ENCODE measurements around the gene CD38. TPM values are rescaled to one million over a fixed set of nuclear protein-coding genes. Genes with fewer than 3 reads are reported as not detected.

The CD38 gene
- total RNA-seq, 1 experiment from 2014 or later = not detected

DNA sequence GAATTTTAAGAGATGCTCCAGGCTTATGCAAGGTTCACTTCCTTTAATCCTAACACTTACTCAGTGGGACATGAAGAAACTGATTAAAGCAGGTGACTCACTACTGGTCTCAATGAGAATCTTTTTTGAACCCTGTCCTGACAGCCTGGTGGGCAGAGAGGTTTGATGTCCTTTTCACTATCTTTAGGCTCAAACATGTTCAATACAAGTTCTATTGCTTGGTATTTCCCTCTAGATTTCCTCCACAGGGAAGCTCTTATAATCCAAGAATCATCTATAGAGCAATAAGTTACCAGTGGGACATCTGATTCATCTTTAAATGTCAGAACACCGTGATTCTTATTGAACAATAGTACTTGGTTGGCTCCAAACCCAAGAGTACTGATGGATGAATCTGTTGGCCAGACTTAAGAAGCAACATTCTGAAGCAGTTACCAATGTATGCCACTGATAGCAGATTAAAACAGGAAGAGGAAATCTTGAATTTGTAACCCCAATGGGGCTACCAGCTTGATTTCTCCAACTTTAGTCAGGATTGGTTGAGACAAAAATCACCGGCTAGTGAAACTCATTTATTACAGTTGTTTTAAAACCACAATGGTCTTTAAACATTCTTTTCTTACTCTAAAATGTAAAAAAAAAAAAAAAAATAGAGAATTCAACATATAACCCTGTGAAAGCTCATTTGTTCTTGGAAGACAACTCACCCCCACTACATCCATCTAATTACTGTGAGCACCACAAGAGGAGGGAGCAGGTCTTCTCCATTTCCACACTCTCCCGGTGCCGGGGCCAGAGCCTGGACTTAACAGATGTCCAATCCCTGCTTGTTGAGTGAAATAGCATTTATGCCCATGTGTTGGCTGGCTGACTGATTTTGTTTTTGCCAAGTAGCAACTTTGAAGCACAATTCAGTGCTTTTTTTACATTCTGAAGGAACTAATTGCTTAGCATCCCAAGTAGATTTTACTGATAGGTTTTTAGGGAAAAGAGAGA, 117.1 kb downstream of the CD38 start:
- no peaks in the 10 kb centered on the region for H3K9me2 ChIP-seq (ENCODE audit: insufficient read depth)
- peak overlapping the region; percentile 42; the same call in 1 of the 2 replicates for H3K9ac ChIP-seq (ENCODE audit: low read length)
- peaks cover 15 to 37% of the 10 kb centered on the region in 2 experiments for H3K4me1 ChIP-seq (ENCODE audit: control insufficient read depth in 1 of 2, insufficient read depth in 2 of 2, low read length in 2 of 2)
- ATAC-seq (no peak; the same call in 1 of the 2 replicates), DNase-seq (ENCODE audit: low read depth, low spot score) (no peak)
- no peak overlapping the region for H3K4me3 ChIP-seq (replicated peaks in 1 of 2; ENCODE audit: low read depth in 1 of 2, low read length in 2 of 2)
- BruUV-seq (replicated peaks) = no TSS peak
- no peaks in the 10 kb centered on the region for H3K27me3 ChIP-seq (ENCODE audit: insufficient read depth, low read length)
- H4K20me1 ChIP-seq (ENCODE audit: insufficient read depth) = no peaks in the 10 kb centered on the region
- CTCF ChIA-PET = interaction anchor here (0.7 to 1.6 kb wide), 3 partner anchors 13 to 61 kb away, joined by 3 to 8 read pairs (median 3); no protein-coding TSS in a partner anchor
- H3K36me3 ChIP-seq (ENCODE audit: control insufficient read depth in 1 of 2, insufficient read depth in 2 of 2, low read length in 2 of 2) = no peaks in the 10 kb centered on the region
- H3K9me3 ChIP-seq (ENCODE audit: control insufficient read depth in 1 of 2, insufficient read depth in 1 of 2, low read depth in 1 of 2, low read length in 2 of 2) = no peaks in the 10 kb centered on the region
- TF ChIP-seq SP1 (IDR thresholded peaks at IDR 0.05; ENCODE audit: low read depth) (no peak), EGR1 (IDR thresholded peaks at IDR 0.05; ENCODE audit: low read depth) (no peak), POLR2A (IDR thresholded peaks at IDR 0.05; ENCODE audit: borderline replicate concordance, extremely low read depth, insufficient read depth, insufficient read length) (no peak), ZNF274 (IDR thresholded peaks at IDR 0.05; ENCODE audit: low read depth, low read length) (no peak), FOSL1 (IDR thresholded peaks at IDR 0.05; ENCODE audit: low read depth) (0 out of 2 replicates have a peak, but pooled peaks have one; percentile 30), JUND (IDR thresholded peaks at IDR 0.05) (no peak), CBX3 (IDR thresholded peaks at IDR 0.05; ENCODE audit: low read depth) (no peak)
- H3K79me2 ChIP-seq (ENCODE audit: insufficient read depth, low read length) = no peaks in the 10 kb centered on the region
- H2AFZ ChIP-seq (ENCODE audit: low read depth, low read length, poor library complexity, severe bottlenecking) = peak overlapping the region; percentile 87
- H3K4me2 ChIP-seq (ENCODE audit: low read length) = peak overlapping the region; percentile 69
- no peak overlapping the region; the same call in 1 of the 2 replicates for H3K27ac ChIP-seq (ENCODE audit: low read depth, low read length)
- POLR2A ChIA-PET = interaction anchor here (1.8 kb wide), 1 partner anchor 11 kb away, joined by 11 read pairs; no protein-coding TSS in a partner anchor
- RAD21 ChIA-PET (ENCODE audit: low non-redundant PET in 1 of 2, low total read pairs in 2 of 2, uncharacterized antibody in 2 of 2, unreplicated experiment in 2 of 2) = interaction anchor here in 1 of 2 experiments (0.6 kb wide), 1 partner anchor 1157 kb away, joined by 5 read pairs; no protein-coding TSS in a partner anchor
- intact Hi-C loops (cut with micrococcal nuclease) = loop anchor here (1.0 to 10.0 kb wide), 3 partner anchors 11 to 200 kb away; partner anchors contain the start of gene FGFBP1

DNA sequence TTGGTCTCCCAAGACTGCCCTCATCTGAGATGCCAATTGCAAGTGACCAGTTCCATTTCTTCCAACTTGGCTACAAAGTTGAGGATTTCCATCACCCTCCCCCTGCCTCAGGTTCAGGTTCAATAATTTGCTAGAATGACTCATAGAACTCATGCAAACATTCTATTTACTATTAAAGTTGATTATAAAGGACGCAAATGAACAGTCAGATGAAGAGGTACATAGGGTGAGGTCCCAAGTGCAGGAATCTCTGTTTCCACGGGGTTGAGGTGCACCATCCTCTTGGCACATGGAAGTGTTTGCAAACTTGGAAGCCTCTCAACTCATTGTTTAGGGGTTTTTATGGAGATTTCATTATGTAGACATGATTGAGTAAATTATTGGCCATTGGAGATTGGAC, 119.4 kb downstream of the CD38 start:
- Histone ChIP-seq H3K4me1 (ENCODE audit: control insufficient read depth in 1 of 2, insufficient read depth in 2 of 2, low read length in 2 of 2) (peaks cover 15 to 37% of the 10 kb centered on the region in 2 experiments), H4K20me1 (ENCODE audit: insufficient read depth) (no peaks in the 10 kb centered on the region), H3K79me2 (ENCODE audit: insufficient read depth, low read length) (no peaks in the 10 kb centered on the region), H3K4me2 (ENCODE audit: low read length) (no peak overlapping the region), H3K9me2 (ENCODE audit: insufficient read depth) (no peaks in the 10 kb centered on the region), H2AFZ (ENCODE audit: low read depth, low read length, poor library complexity, severe bottlenecking) (no peak overlapping the region), H3K36me3 (ENCODE audit: control insufficient read depth in 1 of 2, insufficient read depth in 2 of 2, low read length in 2 of 2) (no peaks in the 10 kb centered on the region), H3K9ac (ENCODE audit: low read length) (no peak overlapping the region), H3K27me3 (ENCODE audit: insufficient read depth, low read length) (no peaks in the 10 kb centered on the region), H3K4me3 (replicated peaks in 1 of 2; ENCODE audit: low read depth in 1 of 2, low read length in 2 of 2) (no peak overlapping the region), H3K27ac (ENCODE audit: low read depth, low read length) (no peak overlapping the region), H3K9me3 (ENCODE audit: control insufficient read depth in 1 of 2, insufficient read depth in 1 of 2, low read depth in 1 of 2, low read length in 2 of 2) (no peaks in the 10 kb centered on the region)
- no peak for ATAC-seq
- no TSS peak for BruUV-seq (replicated peaks)
- ChIA-PET RAD21 (ENCODE audit: low non-redundant PET in 1 of 2, low total read pairs in 2 of 2, uncharacterized antibody in 2 of 2, unreplicated experiment in 2 of 2) (no interaction called here), POLR2A (no interaction called here), CTCF (no interaction called here)
- DNase-seq (ENCODE audit: low read depth, low spot score) = no peak
- intact Hi-C loops (cut with micrococcal nuclease) = loop anchor here (10.0 kb wide), 1 partner anchor 203 kb away; no protein-coding TSS in a partner anchor
- TF ChIP-seq CEBPB (IDR thresholded peaks at IDR 0.05; ENCODE audit: low read depth) (no peak), POLR2AphosphoS5 (IDR thresholded peaks at IDR 0.05; ENCODE audit: low read depth, low read length) (no peak), ZFX (IDR thresholded peaks at IDR 0.05) (no peak), JUND (IDR thresholded peaks at IDR 0.05) (no peak), SP1 (IDR thresholded peaks at IDR 0.05; ENCODE audit: low read depth) (no peak), CBX3 (IDR thresholded peaks at IDR 0.05; ENCODE audit: low read depth) (no peak), EZH2 (IDR thresholded peaks at IDR 0.05) (no peak), EZH2phosphoT487 (IDR thresholded peaks at IDR 0.05; ENCODE audit: borderline replicate concordance) (no peak), RAD21 (IDR thresholded peaks at IDR 0.05; ENCODE audit: low read depth) (no peak)
- TF ChIP-seq, protein P1, sequence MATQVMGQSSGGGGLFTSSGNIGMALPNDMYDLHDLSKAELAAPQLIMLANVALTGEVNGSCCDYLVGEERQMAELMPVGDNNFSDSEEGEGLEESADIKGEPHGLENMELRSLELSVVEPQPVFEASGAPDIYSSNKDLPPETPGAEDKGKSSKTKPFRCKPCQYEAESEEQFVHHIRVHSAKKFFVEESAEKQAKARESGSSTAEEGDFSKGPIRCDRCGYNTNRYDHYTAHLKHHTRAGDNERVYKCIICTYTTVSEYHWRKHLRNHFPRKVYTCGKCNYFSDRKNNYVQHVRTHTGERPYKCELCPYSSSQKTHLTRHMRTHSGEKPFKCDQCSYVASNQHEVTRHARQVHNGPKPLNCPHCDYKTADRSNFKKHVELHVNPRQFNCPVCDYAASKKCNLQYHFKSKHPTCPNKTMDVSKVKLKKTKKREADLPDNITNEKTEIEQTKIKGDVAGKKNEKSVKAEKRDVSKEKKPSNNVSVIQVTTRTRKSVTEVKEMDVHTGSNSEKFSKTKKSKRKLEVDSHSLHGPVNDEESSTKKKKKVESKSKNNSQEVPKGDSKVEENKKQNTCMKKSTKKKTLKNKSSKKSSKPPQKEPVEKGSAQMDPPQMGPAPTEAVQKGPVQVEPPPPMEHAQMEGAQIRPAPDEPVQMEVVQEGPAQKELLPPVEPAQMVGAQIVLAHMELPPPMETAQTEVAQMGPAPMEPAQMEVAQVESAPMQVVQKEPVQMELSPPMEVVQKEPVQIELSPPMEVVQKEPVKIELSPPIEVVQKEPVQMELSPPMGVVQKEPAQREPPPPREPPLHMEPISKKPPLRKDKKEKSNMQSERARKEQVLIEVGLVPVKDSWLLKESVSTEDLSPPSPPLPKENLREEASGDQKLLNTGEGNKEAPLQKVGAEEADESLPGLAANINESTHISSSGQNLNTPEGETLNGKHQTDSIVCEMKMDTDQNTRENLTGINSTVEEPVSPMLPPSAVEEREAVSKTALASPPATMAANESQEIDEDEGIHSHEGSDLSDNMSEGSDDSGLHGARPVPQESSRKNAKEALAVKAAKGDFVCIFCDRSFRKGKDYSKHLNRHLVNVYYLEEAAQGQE (IDR thresholded peaks at IDR 0.05; ENCODE audit: low read depth) = no peak
- TF ChIP-seq, protein P2, sequence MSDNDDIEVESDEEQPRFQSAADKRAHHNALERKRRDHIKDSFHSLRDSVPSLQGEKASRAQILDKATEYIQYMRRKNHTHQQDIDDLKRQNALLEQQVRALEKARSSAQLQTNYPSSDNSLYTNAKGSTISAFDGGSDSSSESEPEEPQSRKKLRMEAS (IDR thresholded peaks at IDR 0.05) = no peak

Data from HCT116 (cell line).